Tibial nerve (tissue), 4 donors: Measurements from ENCODE around the gene MARCHF3. TPM values are rescaled to one million over a fixed set of nuclear protein-coding genes. Genes with fewer than 3 reads are reported as not detected.

ENCODE experiments used
- DNase-seq, 2 donors: peaks; one replicate each; pipeline ENCODE4 v3.0.0-alpha.2; 2019; ENCODE audit warnings: low spot score in 2 of 2
- H3K27ac ChIP-seq, 4 donors: fragments of 200-600 bp; sonication (generic) in 3 of 4; one replicate each; pipeline ENCODE4 v1.5.1; 2017 to 2019; ENCODE audit warnings: mild to moderate bottlenecking in 1 of 4
- H3K27me3 ChIP-seq, 2 donors: fragments of 200-600 bp; sonication (generic) in 1 of 2; one replicate each; pipeline versions ENCODE4 v1.5.1 to v1.6.0; 2017 to 2019
- H3K36me3 ChIP-seq, 3 donors: fragments of 200-600 bp; sonication (generic); one replicate each; pipeline ENCODE4 v1.5.1; 2018 to 2019
- H3K4me1 ChIP-seq, 4 donors: fragments of 200-600 bp; sonication (generic) in 3 of 4; one replicate each; pipeline ENCODE4 v1.5.1; 2017 to 2019
- H3K4me3 ChIP-seq, 4 donors: fragments of 200-600 bp; sonication (generic) in 3 of 4; one replicate each; pipeline ENCODE4 v1.5.1; 2017 to 2019; ENCODE audit warnings: mild to moderate bottlenecking in 1 of 4, moderate library complexity in 1 of 4
- H3K9me3 ChIP-seq, 4 donors: fragments of 200-600 bp; sonication (generic) in 3 of 4; one replicate each; pipeline ENCODE4 v1.5.1; 2017 to 2019
- CTCF ChIP-seq, 5 experiments: fragments of 200-600 bp in 3 of 5; fragments of 450-650 bp in 2 of 5; sonication (generic) in 3 of 5; IDR thresholded peaks; one replicate each; pipeline ENCODE4 v1.5.1; 2016 to 2019; ENCODE audit warnings: antibody characterized with exemption in 5 of 5, mild to moderate bottlenecking in 3 of 5, moderate library complexity in 2 of 5
- EP300 ChIP-seq, 2 donors: sonication (generic); formaldehyde crosslinking; IDR thresholded peaks; one replicate each; pipeline ENCODE4 v1.6.1; 2017; ENCODE audit warnings: antibody characterized with exemption in 2 of 2, mild to moderate bottlenecking in 1 of 2
- POLR2A ChIP-seq, 2 donors: fragments of 450-650 bp; IDR thresholded peaks; one replicate each; pipeline ENCODE4 v1.6.1; 2017; ENCODE audit warnings: antibody characterized with exemption in 2 of 2, mild to moderate bottlenecking in 2 of 2, moderate library complexity in 2 of 2
- WGBS, 2 donors: methylation state at CpG; one replicate each; pipeline ENCODE4 v1.1.5; 2018; 5-methylcytosine and 5-hydroxymethylcytosine counted together
- total RNA-seq, 4 donors: library from RNA; depleted of rRNA; stranded (reverse); fragments of >200 nt; gene quantifications; one replicate each; pipeline ENCODE4 v1.1.0, GENCODE V29; 2016

MARCHF3 gene
- total RNA-seq, 4 donors from 2014 or later, result 1.8 to 8.7 (median 4.7) TPM

GRCh38 chr5:126987271-126987899, 43.0 kb downstream of the MARCHF3 start:
- no peak for TF ChIP-seq CTCF (IDR thresholded peaks at IDR 0.05)
- no peak for TF ChIP-seq POLR2A (IDR thresholded peaks at IDR 0.05)
- no peak for TF ChIP-seq EP300 (IDR thresholded peaks at IDR 0.05)
- 55 to 59% methylated on average over 4 of the region's 4 CpGs for WGBS, 2 donors
- Histone ChIP-seq H3K27me3 (no peaks in the 10 kb centered on the region), H3K9me3 (no peaks in the 10 kb centered on the region), H3K27ac (no peak overlapping the region), H3K4me3 (no peak overlapping the region), H3K4me1 (no peaks in the 10 kb centered on the region), H3K36me3 (no peaks in the 10 kb centered on the region)
- no peak for DNase-seq

- Histone ChIP-seq H3K27me3 (no peaks in the 10 kb centered on the region), H3K4me1 (no peaks in the 10 kb centered on the region), H3K27ac (no peak overlapping the region), H3K9me3 (no peaks in the 10 kb centered on the region), H3K4me3 (no peak overlapping the region), H3K36me3 (no peaks in the 10 kb centered on the region)
- no peak for DNase-seq
- TF ChIP-seq POLR2A (IDR thresholded peaks at IDR 0.05) (no peak), CTCF (IDR thresholded peaks at IDR 0.05) (no peak), EP300 (IDR thresholded peaks at IDR 0.05) (no peak)
- 75 to 86% methylated on average over 2 of the region's 2 CpGs for WGBS, 2 donors
Measured at GRCh38 chr5:126984632-126985031, 45.7 kb downstream of the MARCHF3 start.

- WGBS, 2 donors, result 85 to 92% methylated on average over 2 of the region's 2 CpGs
- no peaks in the 10 kb centered on the region for H3K4me1 ChIP-seq
- H3K9me3 ChIP-seq, result no peaks in the 10 kb centered on the region
- no peaks in the 10 kb centered on the region for H3K27me3 ChIP-seq
- no peaks in the 10 kb centered on the region for H3K36me3 ChIP-seq
- TF ChIP-seq POLR2A (IDR thresholded peaks at IDR 0.05), result no peak
- H3K27ac ChIP-seq, result no peak overlapping the region
- no peak overlapping the region for H3K4me3 ChIP-seq
- DNase-seq, result no peak
Measured at GRCh38 chr5:126983874-126984266, 46.5 kb downstream of the MARCHF3 start.

- no peak overlapping the region for H3K4me3 ChIP-seq
- TF ChIP-seq POLR2A (IDR thresholded peaks at IDR 0.05) (no peak), CTCF (IDR thresholded peaks at IDR 0.05) (no peak), EP300 (IDR thresholded peaks at IDR 0.05) (no peak)
- no peaks in the 10 kb centered on the region for H3K4me1 ChIP-seq
- DNase-seq, result no peak
- no peak overlapping the region for H3K27ac ChIP-seq
- H3K9me3 ChIP-seq, result no peaks in the 10 kb centered on the region
- H3K27me3 ChIP-seq, result no peaks in the 10 kb centered on the region
- no peaks in the 10 kb centered on the region for H3K36me3 ChIP-seq
- 89% methylated on average over 11 to 12 of the region's 12 CpGs for WGBS, 2 donors
Measured at GRCh38 chr5:126982926-126983873, 47.2 kb downstream of the MARCHF3 start.

GRCh38 chr5:126982202-126982601, 48.2 kb downstream of the MARCHF3 start:
- no peak for DNase-seq
- H3K36me3 ChIP-seq, result no peaks in the 10 kb centered on the region
- H3K27ac ChIP-seq, result no peak overlapping the region
- no peak for TF ChIP-seq EP300 (IDR thresholded peaks at IDR 0.05)
- TF ChIP-seq CTCF (IDR thresholded peaks at IDR 0.05), result no peak
- no peak for TF ChIP-seq POLR2A (IDR thresholded peaks at IDR 0.05)
- no peak overlapping the region for H3K4me3 ChIP-seq
- no peaks in the 10 kb centered on the region for H3K27me3 ChIP-seq
- H3K9me3 ChIP-seq, result no peaks in the 10 kb centered on the region
- WGBS, 2 donors, result 92 to 100% methylated on average over 1 of the region's 1 CpG
- no peaks in the 10 kb centered on the region for H3K4me1 ChIP-seq
